SK-N-SH treated with all-trans-retinoic acid at 6 μM for 48 hours (cell line): ENCODE data around the gene AGPS.

ENCODE experiments used
- ATAC-seq: fragments of 200-7000 bp; cut with Tn5 transposase; 3 replicates; pipeline ENCODE4 v1.9.1; 2020; ENCODE audit warnings: mild to moderate bottlenecking, moderate library complexity
- ARNTL ChIP-seq: fragments of 450-650 bp; formaldehyde crosslinking; IDR thresholded peaks from 2 replicates; pipeline ENCODE4 v1.5.0; 2020; ENCODE audit warnings: low read depth, mild to moderate bottlenecking, moderate library complexity, borderline replicate concordance
- BACH2 ChIP-seq: fragments of 250-450 bp; sonication (Bioruptor Pico); IDR thresholded peaks from 2 replicates; pipeline ENCODE4 v1.9.0; 2021; ENCODE audit warnings: mild to moderate bottlenecking, borderline replicate concordance
- ESRRG ChIP-seq: fragments of 250-450 bp; sonication (Bioruptor Pico); IDR thresholded peaks from 2 replicates; pipeline ENCODE4 v1.6.1; 2021; ENCODE audit warnings: mild to moderate bottlenecking
- GLIS3 ChIP-seq: fragments of 250-450 bp; sonication (Bioruptor Pico); IDR thresholded peaks from 2 replicates; pipeline ENCODE4 v1.5.0; 2020; ENCODE audit warnings: mild to moderate bottlenecking, moderate library complexity
- ISL1 ChIP-seq: fragments of 250-450 bp; sonication (Bioruptor Pico); IDR thresholded peaks from 2 replicates; pipeline ENCODE4 v2.1.2; 2022; ENCODE audit warnings: mild to moderate bottlenecking, moderate library complexity
- OSR1 ChIP-seq: fragments of 250-450 bp; sonication (Bioruptor Pico); IDR thresholded peaks from 2 replicates; pipeline ENCODE4 v1.8.0; 2022; ENCODE audit warnings: moderate library complexity, mild to moderate bottlenecking, inconsistent platforms
- PATZ1 ChIP-seq: fragments of 250-450 bp; sonication (Bioruptor Pico); IDR thresholded peaks from 2 replicates; pipeline ENCODE4 v1.8.0; 2020; ENCODE audit warnings: mild to moderate bottlenecking, moderate library complexity, borderline replicate concordance
- POU6F1 ChIP-seq: fragments of 250-450 bp; sonication (Bioruptor Pico); IDR thresholded peaks from 2 replicates; pipeline ENCODE4 v1.8.0; 2021; ENCODE audit warnings: low read depth, mild to moderate bottlenecking, moderate library complexity, borderline replicate concordance
- PPARA ChIP-seq: fragments of 250-450 bp; sonication (Bioruptor Pico); IDR thresholded peaks from 2 replicates; pipeline ENCODE4 v1.5.0; 2020; ENCODE audit warnings: mild to moderate bottlenecking, borderline replicate concordance
- RARB ChIP-seq: fragments of 250-450 bp; sonication (Bioruptor Pico); IDR thresholded peaks from 2 replicates; pipeline ENCODE4 v1.8.0; 2021; ENCODE audit warnings: mild to moderate bottlenecking, moderate library complexity
- SNAI2 ChIP-seq: fragments of 250-450 bp; sonication (Bioruptor Pico); IDR thresholded peaks from 2 replicates; pipeline ENCODE4 v1.5.0; 2020; ENCODE audit warnings: mild to moderate bottlenecking, moderate library complexity
- TCF4 ChIP-seq: fragments of 250-450 bp; sonication (Bioruptor Pico); IDR thresholded peaks from 2 replicates; pipeline ENCODE4 v1.8.0; 2021; ENCODE audit warnings: mild to moderate bottlenecking, moderate library complexity, borderline replicate concordance
- TOX ChIP-seq: fragments of 250-450 bp; sonication (Bioruptor Pico); IDR thresholded peaks from 2 replicates; pipeline ENCODE4 v1.8.0; 2021; ENCODE audit warnings: mild to moderate bottlenecking, moderate library complexity, borderline replicate concordance
- TSHZ2 ChIP-seq: fragments of 250-450 bp; sonication (Bioruptor Pico); IDR thresholded peaks from 2 replicates; pipeline ENCODE4 v1.5.0; 2020; ENCODE audit warnings: mild to moderate bottlenecking, moderate library complexity
- ZC3H10 ChIP-seq: fragments of 250-450 bp; sonication (Bioruptor Pico); IDR thresholded peaks from 2 replicates; pipeline ENCODE4 v1.5.1; 2021; ENCODE audit warnings: mild to moderate bottlenecking, moderate library complexity
- ZFP3 ChIP-seq: fragments of 250-450 bp; sonication (Bioruptor Pico); IDR thresholded peaks from 2 replicates; pipeline ENCODE4 v1.5.0; 2020; ENCODE audit warnings: mild to moderate bottlenecking, moderate library complexity
- ZFP30 ChIP-seq: fragments of 450-650 bp; formaldehyde crosslinking; IDR thresholded peaks from 2 replicates; pipeline ENCODE4 v1.5.0; 2022; ENCODE audit warnings: mild to moderate bottlenecking, moderate library complexity
- ZNF565 ChIP-seq: fragments of 450-650 bp; formaldehyde crosslinking; conservative IDR thresholded peaks from 2 replicates; pipeline ENCODE4 v1.5.0; 2020; ENCODE audit warnings: low read depth, mild to moderate bottlenecking, moderate library complexity
- ZNF70 ChIP-seq: fragments of 450-650 bp; formaldehyde crosslinking; IDR thresholded peaks from 2 replicates; pipeline ENCODE4 v1.5.0; 2020; ENCODE audit warnings: mild to moderate bottlenecking, moderate library complexity
- ZNF8 ChIP-seq: fragments of 450-650 bp; formaldehyde crosslinking; IDR thresholded peaks from 2 replicates; pipeline ENCODE4 v1.5.0; 2020; ENCODE audit warnings: mild to moderate bottlenecking, moderate library complexity
- TF ChIP-seq, protein P1 (sequence below): fragments of 250-450 bp; sonication (Bioruptor Pico); IDR thresholded peaks from 2 replicates; pipeline ENCODE4 v1.5.1; 2021; ENCODE audit warnings: mild to moderate bottlenecking, moderate library complexity
- TF ChIP-seq, protein P2 (sequence below): fragments of 250-450 bp; sonication (Bioruptor Pico); IDR thresholded peaks from 2 replicates; pipeline ENCODE4 v1.5.1; 2020; ENCODE audit warnings: low read depth, mild to moderate bottlenecking, moderate library complexity

AGPS gene

GRCh38 chr2:177465400-177466138 lies 73.0 kb downstream of the AGPS start:
- TF ChIP-seq PATZ1 (CRISPR knock-in tag) (no peak), TSHZ2 (CRISPR knock-in tag) (no peak), TOX (no peak), PPARA (no peak), ZC3H10 (no peak), ARNTL (no peak), BACH2 (CRISPR knock-in tag) (no peak), OSR1 (CRISPR knock-in tag) (no peak), ZNF565 (CRISPR knock-in tag) (no peak), SNAI2 (CRISPR knock-in tag) (no peak), TCF4 (CRISPR knock-in tag) (no peak), ISL1 (CRISPR knock-in tag) (no peak), ZNF70 (no peak), ZFP3 (CRISPR knock-in tag) (no peak), POU6F1 (CRISPR knock-in tag) (no peak), GLIS3 (no peak), ZNF8 (CRISPR knock-in tag) (no peak), ESRRG (CRISPR knock-in tag) (no peak)
- TF ChIP-seq, protein P1, sequence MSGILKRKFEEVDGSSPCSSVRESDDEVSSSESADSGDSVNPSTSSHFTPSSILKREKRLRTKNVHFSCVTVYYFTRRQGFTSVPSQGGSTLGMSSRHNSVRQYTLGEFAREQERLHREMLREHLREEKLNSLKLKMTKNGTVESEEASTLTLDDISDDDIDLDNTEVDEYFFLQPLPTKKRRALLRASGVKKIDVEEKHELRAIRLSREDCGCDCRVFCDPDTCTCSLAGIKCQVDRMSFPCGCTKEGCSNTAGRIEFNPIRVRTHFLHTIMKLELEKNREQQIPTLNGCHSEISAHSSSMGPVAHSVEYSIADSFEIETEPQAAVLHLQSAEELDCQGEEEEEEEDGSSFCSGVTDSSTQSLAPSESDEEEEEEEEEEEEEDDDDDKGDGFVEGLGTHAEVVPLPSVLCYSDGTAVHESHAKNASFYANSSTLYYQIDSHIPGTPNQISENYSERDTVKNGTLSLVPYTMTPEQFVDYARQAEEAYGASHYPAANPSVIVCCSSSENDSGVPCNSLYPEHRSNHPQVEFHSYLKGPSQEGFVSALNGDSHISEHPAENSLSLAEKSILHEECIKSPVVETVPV: no peak
- TF ChIP-seq, protein P2, sequence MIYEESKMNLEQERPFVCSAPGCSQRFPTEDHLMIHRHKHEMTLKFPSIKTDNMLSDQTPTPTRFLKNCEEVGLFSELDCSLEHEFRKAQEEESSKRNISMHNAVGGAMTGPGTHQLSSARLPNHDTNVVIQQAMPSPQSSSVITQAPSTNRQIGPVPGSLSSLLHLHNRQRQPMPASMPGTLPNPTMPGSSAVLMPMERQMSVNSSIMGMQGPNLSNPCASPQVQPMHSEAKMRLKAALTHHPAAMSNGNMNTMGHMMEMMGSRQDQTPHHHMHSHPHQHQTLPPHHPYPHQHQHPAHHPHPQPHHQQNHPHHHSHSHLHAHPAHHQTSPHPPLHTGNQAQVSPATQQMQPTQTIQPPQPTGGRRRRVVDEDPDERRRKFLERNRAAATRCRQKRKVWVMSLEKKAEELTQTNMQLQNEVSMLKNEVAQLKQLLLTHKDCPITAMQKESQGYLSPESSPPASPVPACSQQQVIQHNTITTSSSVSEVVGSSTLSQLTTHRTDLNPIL: no peak
- no peak for ATAC-seq

- TF ChIP-seq, protein P1: no peak
- TF ChIP-seq ZFP30 (CRISPR knock-in tag) (no peak), SNAI2 (CRISPR knock-in tag) (no peak), POU6F1 (CRISPR knock-in tag) (no peak), ZNF70 (no peak), OSR1 (CRISPR knock-in tag) (no peak), ESRRG (CRISPR knock-in tag) (no peak), TCF4 (CRISPR knock-in tag) (no peak), RARB (CRISPR knock-in tag) (no peak), ZNF8 (CRISPR knock-in tag) (no peak), ZNF565 (CRISPR knock-in tag) (no peak), PPARA (no peak), ZFP3 (CRISPR knock-in tag) (no peak), BACH2 (CRISPR knock-in tag) (no peak), ZC3H10 (no peak)
- TF ChIP-seq, protein P2: no peak
- ATAC-seq: no peak; the same call in 2 of the 3 replicates
These were observed 74.0 kb downstream of the AGPS start for GRCh38 chr2:177466337-177467195.
